ENCODE results near the gene CADM3. TPM values are rescaled to one million over a fixed set of nuclear protein-coding genes. Genes with fewer than 3 reads are reported as not detected.

Gene CADM3
- total and polyA plus RNA-seq, 2 of the 8 experiments (the other 6 are each of a cell fraction or from before 2014, with no cell fraction given) = 8.3 to 8.5 TPM

GRCh38 chr1:159229896-159230295 lies 58.5 kb downstream of the CADM3 start (continued):
- no peak for TF ChIP-seq CHD7 (IDR thresholded peaks at IDR 0.05; ENCODE audit: insufficient replicate concordance, low read length)
- no peak for TF ChIP-seq YY1 (IDR thresholded peaks at IDR 0.05; ENCODE audit: low read depth, low read length)
- no peak for TF ChIP-seq CTBP2 (IDR thresholded peaks at IDR 0.05; ENCODE audit: borderline replicate concordance, insufficient read depth, insufficient read length, low read length)
- no peak for TF ChIP-seq JUN (IDR thresholded peaks at IDR 0.05; ENCODE audit: low read depth, low read length)
- TF ChIP-seq CHD2 (IDR thresholded peaks at IDR 0.05; ENCODE audit: low read length) = no peak
- TF ChIP-seq ZNF274 (IDR thresholded peaks at IDR 0.05; ENCODE audit: borderline replicate concordance, extremely low read depth, low read length) = no peak

All from H1 (cell line).